ENCODE results near the gene EIPR1. TPM values are rescaled to one million over a fixed set of nuclear protein-coding genes. Genes with fewer than 3 reads are reported as not detected.
A peak's percentile ranks its signal among the peaks of the same experiment; 100 is the strongest.

The EIPR1 gene
- total and polyA plus RNA-seq, 2 experiments from 2014 or later: 17.4 to 46.3 TPM

DNA sequence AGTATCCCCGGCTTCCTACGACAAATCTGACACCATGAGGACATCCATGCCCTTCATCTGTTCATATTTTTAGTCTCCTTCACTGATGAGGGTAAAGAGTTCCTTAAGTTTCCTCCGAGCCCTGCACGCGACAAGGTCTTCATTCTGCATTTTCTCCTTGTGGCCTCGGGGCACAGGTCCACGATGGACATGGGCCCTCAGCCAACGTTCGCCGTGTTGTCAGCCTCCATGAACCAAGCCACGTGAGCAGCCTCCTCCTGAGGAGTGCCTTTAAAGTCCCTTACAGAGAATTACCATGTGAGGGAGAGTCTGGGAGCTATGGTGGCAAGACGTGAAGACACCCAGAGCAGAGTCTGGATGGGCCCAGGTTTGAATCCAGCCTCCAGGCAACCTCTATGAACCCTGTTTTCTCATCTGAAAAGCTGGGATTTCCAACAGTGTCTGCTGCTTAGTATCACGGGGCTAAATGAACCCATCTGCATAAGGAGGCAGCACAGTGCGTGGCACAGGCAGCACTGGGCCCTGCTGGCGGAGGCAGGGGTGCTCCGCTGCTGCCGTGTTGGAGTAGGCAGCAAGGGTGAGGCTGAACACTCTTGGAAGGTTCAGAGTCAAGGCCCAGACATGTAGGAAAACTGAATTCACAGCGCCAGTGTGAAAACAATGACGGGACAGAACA, 54.1 kb downstream of the EIPR1 start:
- no peak overlapping the region for H2AFZ ChIP-seq
- DNase-seq (ENCODE audit: low spot score): no peak
- no peaks in the 10 kb centered on the region for H3K9me3 Mint-ChIP-seq
- H3K79me2 ChIP-seq (replicated peaks; ENCODE audit: insufficient read depth): 0 out of 2 replicates have a peak, but pooled peaks cover 7% of the 10 kb centered on the region
- H3K9me2 ChIP-seq (ENCODE audit: insufficient read depth): no peaks in the 10 kb centered on the region
- peaks cover 4% of the 10 kb centered on the region for H3K27me3 Mint-ChIP-seq (ENCODE audit: insufficient read depth, low read depth, poor library complexity)
- no peaks in the 10 kb centered on the region for H3K27me3 ChIP-seq (ENCODE audit: insufficient read depth)
- TF ChIP-seq, protein P1, sequence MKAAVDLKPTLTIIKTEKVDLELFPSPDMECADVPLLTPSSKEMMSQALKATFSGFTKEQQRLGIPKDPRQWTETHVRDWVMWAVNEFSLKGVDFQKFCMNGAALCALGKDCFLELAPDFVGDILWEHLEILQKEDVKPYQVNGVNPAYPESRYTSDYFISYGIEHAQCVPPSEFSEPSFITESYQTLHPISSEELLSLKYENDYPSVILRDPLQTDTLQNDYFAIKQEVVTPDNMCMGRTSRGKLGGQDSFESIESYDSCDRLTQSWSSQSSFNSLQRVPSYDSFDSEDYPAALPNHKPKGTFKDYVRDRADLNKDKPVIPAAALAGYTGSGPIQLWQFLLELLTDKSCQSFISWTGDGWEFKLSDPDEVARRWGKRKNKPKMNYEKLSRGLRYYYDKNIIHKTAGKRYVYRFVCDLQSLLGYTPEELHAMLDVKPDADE (IDR thresholded peaks at IDR 0.05): no peak
- no peak for TF ChIP-seq POLR2AphosphoS5 (IDR thresholded peaks at IDR 0.05; ENCODE audit: low read depth)
- no peak for TF ChIP-seq EZH2 (IDR thresholded peaks at IDR 0.05; ENCODE audit: low read depth, unreplicated experiment)
- no peak for TF ChIP-seq EZH2phosphoT487 (IDR thresholded peaks at IDR 0.05; ENCODE audit: unreplicated experiment)
- TF ChIP-seq JUNB (IDR thresholded peaks at IDR 0.05; ENCODE audit: unreplicated experiment): no peak
- no peak for TF ChIP-seq NANOG (IDR thresholded peaks at IDR 0.05; ENCODE audit: borderline replicate concordance)
- no peak for TF ChIP-seq CREB1 (CRISPR knock-in tag; IDR thresholded peaks at IDR 0.05; ENCODE audit: low read depth)
- no peak for TF ChIP-seq ZNF331 (CRISPR knock-in tag; IDR thresholded peaks at IDR 0.05; ENCODE audit: low read depth)
- no peak for TF ChIP-seq STAT1 (IDR thresholded peaks at IDR 0.05; ENCODE audit: unreplicated experiment)
- TF ChIP-seq, protein P2, sequence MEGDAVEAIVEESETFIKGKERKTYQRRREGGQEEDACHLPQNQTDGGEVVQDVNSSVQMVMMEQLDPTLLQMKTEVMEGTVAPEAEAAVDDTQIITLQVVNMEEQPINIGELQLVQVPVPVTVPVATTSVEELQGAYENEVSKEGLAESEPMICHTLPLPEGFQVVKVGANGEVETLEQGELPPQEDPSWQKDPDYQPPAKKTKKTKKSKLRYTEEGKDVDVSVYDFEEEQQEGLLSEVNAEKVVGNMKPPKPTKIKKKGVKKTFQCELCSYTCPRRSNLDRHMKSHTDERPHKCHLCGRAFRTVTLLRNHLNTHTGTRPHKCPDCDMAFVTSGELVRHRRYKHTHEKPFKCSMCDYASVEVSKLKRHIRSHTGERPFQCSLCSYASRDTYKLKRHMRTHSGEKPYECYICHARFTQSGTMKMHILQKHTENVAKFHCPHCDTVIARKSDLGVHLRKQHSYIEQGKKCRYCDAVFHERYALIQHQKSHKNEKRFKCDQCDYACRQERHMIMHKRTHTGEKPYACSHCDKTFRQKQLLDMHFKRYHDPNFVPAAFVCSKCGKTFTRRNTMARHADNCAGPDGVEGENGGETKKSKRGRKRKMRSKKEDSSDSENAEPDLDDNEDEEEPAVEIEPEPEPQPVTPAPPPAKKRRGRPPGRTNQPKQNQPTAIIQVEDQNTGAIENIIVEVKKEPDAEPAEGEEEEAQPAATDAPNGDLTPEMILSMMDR (conservative IDR thresholded peaks at IDR 0.05; ENCODE audit: low read depth in 2 of 2): no peak
- TF ChIP-seq, protein P3, sequence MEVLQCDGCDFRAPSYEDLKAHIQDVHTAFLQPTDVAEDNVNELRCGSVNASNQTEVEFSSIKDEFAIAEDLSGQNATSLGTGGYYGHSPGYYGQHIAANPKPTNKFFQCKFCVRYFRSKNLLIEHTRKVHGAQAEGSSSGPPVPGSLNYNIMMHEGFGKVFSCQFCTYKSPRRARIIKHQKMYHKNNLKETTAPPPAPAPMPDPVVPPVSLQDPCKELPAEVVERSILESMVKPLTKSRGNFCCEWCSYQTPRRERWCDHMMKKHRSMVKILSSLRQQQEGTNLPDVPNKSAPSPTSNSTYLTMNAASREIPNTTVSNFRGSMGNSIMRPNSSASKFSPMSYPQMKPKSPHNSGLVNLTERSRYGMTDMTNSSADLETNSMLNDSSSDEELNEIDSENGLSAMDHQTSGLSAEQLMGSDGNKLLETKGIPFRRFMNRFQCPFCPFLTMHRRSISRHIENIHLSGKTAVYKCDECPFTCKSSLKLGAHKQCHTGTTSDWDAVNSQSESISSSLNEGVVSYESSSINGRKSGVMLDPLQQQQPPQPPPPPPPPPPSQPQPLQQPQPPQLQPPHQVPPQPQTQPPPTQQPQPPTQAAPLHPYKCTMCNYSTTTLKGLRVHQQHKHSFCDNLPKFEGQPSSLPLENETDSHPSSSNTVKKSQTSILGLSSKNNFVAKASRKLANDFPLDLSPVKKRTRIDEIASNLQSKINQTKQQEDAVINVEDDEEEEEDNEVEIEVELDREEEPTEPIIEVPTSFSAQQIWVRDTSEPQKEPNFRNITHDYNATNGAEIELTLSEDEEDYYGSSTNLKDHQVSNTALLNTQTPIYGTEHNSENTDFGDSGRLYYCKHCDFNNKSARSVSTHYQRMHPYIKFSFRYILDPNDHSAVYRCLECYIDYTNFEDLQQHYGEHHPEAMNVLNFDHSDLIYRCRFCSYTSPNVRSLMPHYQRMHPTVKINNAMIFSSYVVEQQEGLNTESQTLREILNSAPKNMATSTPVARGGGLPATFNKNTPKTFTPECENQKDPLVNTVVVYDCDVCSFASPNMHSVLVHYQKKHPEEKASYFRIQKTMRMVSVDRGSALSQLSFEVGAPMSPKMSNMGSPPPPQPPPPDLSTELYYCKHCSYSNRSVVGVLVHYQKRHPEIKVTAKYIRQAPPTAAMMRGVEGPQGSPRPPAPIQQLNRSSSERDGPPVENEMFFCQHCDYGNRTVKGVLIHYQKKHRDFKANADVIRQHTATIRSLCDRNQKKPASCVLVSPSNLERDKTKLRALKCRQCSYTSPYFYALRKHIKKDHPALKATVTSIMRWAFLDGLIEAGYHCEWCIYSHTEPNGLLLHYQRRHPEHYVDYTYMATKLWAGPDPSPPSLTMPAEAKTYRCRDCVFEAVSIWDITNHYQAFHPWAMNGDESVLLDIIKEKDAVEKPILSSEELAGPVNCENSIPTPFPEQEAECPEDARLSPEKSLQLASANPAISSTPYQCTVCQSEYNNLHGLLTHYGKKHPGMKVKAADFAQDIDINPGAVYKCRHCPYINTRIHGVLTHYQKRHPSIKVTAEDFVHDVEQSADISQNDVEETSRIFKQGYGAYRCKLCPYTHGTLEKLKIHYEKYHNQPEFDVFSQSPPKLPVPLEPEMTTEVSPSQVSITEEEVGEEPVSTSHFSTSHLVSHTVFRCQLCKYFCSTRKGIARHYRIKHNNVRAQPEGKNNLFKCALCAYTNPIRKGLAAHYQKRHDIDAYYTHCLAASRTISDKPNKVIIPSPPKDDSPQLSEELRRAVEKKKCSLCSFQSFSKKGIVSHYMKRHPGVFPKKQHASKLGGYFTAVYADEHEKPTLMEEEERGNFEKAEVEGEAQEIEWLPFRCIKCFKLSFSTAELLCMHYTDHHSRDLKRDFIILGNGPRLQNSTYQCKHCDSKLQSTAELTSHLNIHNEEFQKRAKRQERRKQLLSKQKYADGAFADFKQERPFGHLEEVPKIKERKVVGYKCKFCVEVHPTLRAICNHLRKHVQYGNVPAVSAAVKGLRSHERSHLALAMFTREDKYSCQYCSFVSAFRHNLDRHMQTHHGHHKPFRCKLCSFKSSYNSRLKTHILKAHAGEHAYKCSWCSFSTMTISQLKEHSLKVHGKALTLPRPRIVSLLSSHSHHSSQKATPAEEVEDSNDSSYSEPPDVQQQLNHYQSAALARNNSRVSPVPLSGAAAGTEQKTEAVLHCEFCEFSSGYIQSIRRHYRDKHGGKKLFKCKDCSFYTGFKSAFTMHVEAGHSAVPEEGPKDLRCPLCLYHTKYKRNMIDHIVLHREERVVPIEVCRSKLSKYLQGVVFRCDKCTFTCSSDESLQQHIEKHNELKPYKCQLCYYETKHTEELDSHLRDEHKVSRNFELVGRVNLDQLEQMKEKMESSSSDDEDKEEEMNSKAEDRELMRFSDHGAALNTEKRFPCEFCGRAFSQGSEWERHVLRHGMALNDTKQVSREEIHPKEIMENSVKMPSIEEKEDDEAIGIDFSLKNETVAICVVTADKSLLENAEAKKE (CRISPR knock-in tag; IDR thresholded peaks at IDR 0.05): no peak
- TF ChIP-seq ZNF114 (CRISPR knock-in tag; IDR thresholded peaks at IDR 0.05): no peak
- TF ChIP-seq, protein P4, sequence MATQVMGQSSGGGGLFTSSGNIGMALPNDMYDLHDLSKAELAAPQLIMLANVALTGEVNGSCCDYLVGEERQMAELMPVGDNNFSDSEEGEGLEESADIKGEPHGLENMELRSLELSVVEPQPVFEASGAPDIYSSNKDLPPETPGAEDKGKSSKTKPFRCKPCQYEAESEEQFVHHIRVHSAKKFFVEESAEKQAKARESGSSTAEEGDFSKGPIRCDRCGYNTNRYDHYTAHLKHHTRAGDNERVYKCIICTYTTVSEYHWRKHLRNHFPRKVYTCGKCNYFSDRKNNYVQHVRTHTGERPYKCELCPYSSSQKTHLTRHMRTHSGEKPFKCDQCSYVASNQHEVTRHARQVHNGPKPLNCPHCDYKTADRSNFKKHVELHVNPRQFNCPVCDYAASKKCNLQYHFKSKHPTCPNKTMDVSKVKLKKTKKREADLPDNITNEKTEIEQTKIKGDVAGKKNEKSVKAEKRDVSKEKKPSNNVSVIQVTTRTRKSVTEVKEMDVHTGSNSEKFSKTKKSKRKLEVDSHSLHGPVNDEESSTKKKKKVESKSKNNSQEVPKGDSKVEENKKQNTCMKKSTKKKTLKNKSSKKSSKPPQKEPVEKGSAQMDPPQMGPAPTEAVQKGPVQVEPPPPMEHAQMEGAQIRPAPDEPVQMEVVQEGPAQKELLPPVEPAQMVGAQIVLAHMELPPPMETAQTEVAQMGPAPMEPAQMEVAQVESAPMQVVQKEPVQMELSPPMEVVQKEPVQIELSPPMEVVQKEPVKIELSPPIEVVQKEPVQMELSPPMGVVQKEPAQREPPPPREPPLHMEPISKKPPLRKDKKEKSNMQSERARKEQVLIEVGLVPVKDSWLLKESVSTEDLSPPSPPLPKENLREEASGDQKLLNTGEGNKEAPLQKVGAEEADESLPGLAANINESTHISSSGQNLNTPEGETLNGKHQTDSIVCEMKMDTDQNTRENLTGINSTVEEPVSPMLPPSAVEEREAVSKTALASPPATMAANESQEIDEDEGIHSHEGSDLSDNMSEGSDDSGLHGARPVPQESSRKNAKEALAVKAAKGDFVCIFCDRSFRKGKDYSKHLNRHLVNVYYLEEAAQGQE (IDR thresholded peaks at IDR 0.05; ENCODE audit: unreplicated experiment): no peak
- no peak overlapping the region for H3K4me3 Mint-ChIP-seq
- peaks cover 17% of the 10 kb centered on the region for H3K36me3 Mint-ChIP-seq (ENCODE audit: low read depth)
- no peak overlapping the region for H3K4me3 ChIP-seq
- H3K27ac ChIP-seq (ENCODE audit: low read depth): no peak overlapping the region
- no peak for ATAC-seq
- no peaks in the 10 kb centered on the region; the same call in none of the 2 replicates for H4K20me1 ChIP-seq (replicated peaks; ENCODE audit: insufficient read depth)
- peak overlapping the region; percentile 49 for H3K27ac Mint-ChIP-seq
- peaks cover 42% of the 10 kb centered on the region for H3K4me1 Mint-ChIP-seq
- H3K36me3 ChIP-seq (ENCODE audit: insufficient read depth): no peaks in the 10 kb centered on the region
- no peak overlapping the region for H3K4me2 ChIP-seq
- peaks cover 13% of the 10 kb centered on the region for H3K4me1 ChIP-seq (ENCODE audit: insufficient read depth)
- H3F3A ChIP-seq (replicated peaks; ENCODE audit: low read depth): no peaks in the 10 kb centered on the region
